Esophagus muscularis mucosa (tissue), 3 donors: ENCODE measurements around the gene HUWE1.

Experiments used
- CTCF ChIP-seq, 3 experiments: fragments of 200-600 bp in 2 of 3; fragments of 450-650 bp in 1 of 3; sonication (generic) in 2 of 3; IDR thresholded peaks; one replicate each; pipeline ENCODE4 v1.5.1; 2017 to 2019; ENCODE audit warnings: antibody characterized with exemption in 3 of 3, mild to moderate bottlenecking in 2 of 3, moderate library complexity in 1 of 3
- POLR2A ChIP-seq: fragments of 450-650 bp; IDR thresholded peaks from one replicate; pipeline ENCODE4 v1.6.1; 2017; ENCODE audit warnings: antibody characterized with exemption, moderate library complexity, mild to moderate bottlenecking, low read depth

GRCh38 chrX:53637479-53637878 is 49.0 kb downstream of the HUWE1 start:
- TF ChIP-seq CTCF (IDR thresholded peaks at IDR 0.05) (no peak), POLR2A (no peak)
